MCF 10A (cell line): Measurements from ENCODE around the gene ROBO2. TPM values are rescaled to one million over a fixed set of nuclear protein-coding genes. Genes with fewer than 3 reads are reported as not detected.

ENCODE experiments used
- BruUV-seq: library from RNA; stranded (reverse); fragments of 400-500 nt; replicated peaks from 2 replicates; lab custom pipeline; 2021; lab: Mats Ljungman, UMichigan
- CTCF ChIA-PET: fragments of 300-600 bp; sonication (Branson Sonifier 250); formaldehyde crosslinking; extraction: SDS; loops from one replicate; lab custom pipeline; 2021; ENCODE audit warnings: antibody characterized with exemption, inconsistent platforms; lab: Yijun Ruan, JAX
- POLR2A ChIA-PET: fragments of 300-600, 350-650 bp; sonication (Branson Sonifier 250); formaldehyde crosslinking; extraction: SDS; loops from one replicate; lab custom pipeline; 2020; ENCODE audit warnings: antibody characterized with exemption, inconsistent platforms; lab: Yijun Ruan, JAX
- DNase-seq: peaks from one replicate; pipeline ENCODE4 v3.0.0-alpha.2; 2018; ENCODE audit not compliant: unreplicated experiment
- H3K27ac Mint-ChIP-seq: one replicate; pipeline ENCODE4 v1.8.0; 2022; ENCODE audit warnings: mild to moderate bottlenecking, low read depth, mixed read lengths; ENCODE audit not compliant: unreplicated experiment
- H3K27me3 Mint-ChIP-seq: one replicate; pipeline ENCODE4 v1.8.0; 2022; ENCODE audit warnings: mixed read lengths; ENCODE audit not compliant: insufficient read depth, unreplicated experiment
- H3K36me3 Mint-ChIP-seq: one replicate; pipeline ENCODE4 v1.8.0; 2022; ENCODE audit warnings: mild to moderate bottlenecking, moderate library complexity, mixed read lengths; ENCODE audit not compliant: insufficient read depth, unreplicated experiment
- H3K4me1 Mint-ChIP-seq: one replicate; pipeline ENCODE4 v1.8.0; 2022; ENCODE audit warnings: mixed read lengths; ENCODE audit not compliant: insufficient read depth, unreplicated experiment
- H3K4me3 Mint-ChIP-seq: one replicate; pipeline ENCODE4 v1.8.0; 2022; ENCODE audit warnings: mild to moderate bottlenecking, moderate library complexity, mixed read lengths; ENCODE audit not compliant: unreplicated experiment
- H3K9me3 Mint-ChIP-seq: one replicate; pipeline ENCODE4 v1.8.0; 2022; ENCODE audit warnings: mixed read lengths; ENCODE audit not compliant: unreplicated experiment
- CTCF ChIP-seq: fragments of 200-600 bp; IDR thresholded peaks from one replicate; pipeline ENCODE4 v1.8.0; 2022; ENCODE audit warnings: antibody characterized with exemption, mild to moderate bottlenecking; ENCODE audit not compliant: unreplicated experiment
- intact Hi-C: fragments of 100-400 bp; cut with micrococcal nuclease; formaldehyde crosslinking; loops from 2 replicates; pipeline ENCODE4 v1.14.1; 2022
- total RNA-seq: library from RNA; stranded (reverse); gene quantifications from 2 replicates; pipeline ENCODE4 v1.2.3, GENCODE V29; 2022

ROBO2 gene
- total RNA-seq, 1 experiment from 2014 or later, result not detected

GRCh38 chr3:77699125-77699691 is 659.3 kb downstream of the ROBO2 start:
- BruUV-seq, result no TSS peak
- H3K4me1 Mint-ChIP-seq, result no peaks in the 10 kb centered on the region
- intact Hi-C loops, result no loop called here

More at GRCh38 chr3:77699125-77699691, 659.3 kb downstream of the ROBO2 start:
- DNase-seq, result no peak
- TF ChIP-seq CTCF, result no peak
- Mint-ChIP-seq H3K4me3 (no peak overlapping the region), H3K9me3 (peaks cover 7% of the 10 kb centered on the region), H3K27me3 (no peaks in the 10 kb centered on the region), H3K27ac (no peak overlapping the region), H3K36me3 (no peaks in the 10 kb centered on the region)
- ChIA-PET POLR2A (no interaction called here), CTCF (interaction anchor here (0.5 to 1.3 kb wide), 2 partner anchors 20 to 1388 kb away, joined by 3 to 5 read pairs; no protein-coding TSS in a partner anchor)
